Neural cell (in vitro differentiated cells): ENCODE measurements around the gene MIB1. TPM values are rescaled to one million over a fixed set of nuclear protein-coding genes. Genes with fewer than 3 reads are reported as not detected.

Experiments
- H2AFZ ChIP-seq: fragments of 200-600, 300-800 bp; sonication (generic), shearing (Covaris generic); 2 replicates; pipeline ENCODE4 v1.6.0; 2014; ENCODE audit warnings: low read depth, mild to moderate bottlenecking, antibody characterized with exemption, low read length, moderate library complexity
- H3F3A ChIP-seq: fragments of 200-600 bp; shearing (Covaris generic); 2 replicates; pipeline ENCODE4 v1.6.1; 2016; ENCODE audit warnings: mild to moderate bottlenecking, moderate library complexity, mixed read lengths, antibody characterized with exemption, low read length; ENCODE audit not compliant: insufficient read depth, poor library complexity, severe bottlenecking
- H3K27ac ChIP-seq: fragments of 200-600, 300-800 bp; sonication (generic), shearing (Covaris generic); 2 replicates; pipeline ENCODE4 v1.5.1; 2014; ENCODE audit warnings: mild to moderate bottlenecking, low read length, moderate library complexity
- H3K27me3 ChIP-seq: fragments of 300-800, 200-600 bp; sonication (generic), shearing (Covaris generic); 2 replicates; pipeline ENCODE4 v1.6.0; 2014; ENCODE audit warnings: mild to moderate bottlenecking, low read depth, low read length, moderate library complexity; ENCODE audit not compliant: insufficient read depth
- H3K36me3 ChIP-seq: fragments of 300-800, 200-600 bp; sonication (generic), shearing (Covaris generic); 2 replicates; pipeline ENCODE4 v1.5.1; 2014; ENCODE audit warnings: mild to moderate bottlenecking, antibody characterized with exemption, low read length, moderate library complexity; ENCODE audit not compliant: insufficient read depth
- H3K4me2 ChIP-seq: fragments of 300-800, 200-600 bp; sonication (generic), shearing (Covaris generic); 2 replicates; pipeline ENCODE4 v1.6.0; 2014; ENCODE audit warnings: mild to moderate bottlenecking, low read length
- H3K4me3 ChIP-seq: fragments of 300-800, 200-600 bp; sonication (generic), shearing (Covaris generic); 2 replicates; pipeline ENCODE4 v1.5.1; 2014; ENCODE audit warnings: mild to moderate bottlenecking, low read length, moderate library complexity
- H3K79me2 ChIP-seq: fragments of 200-600 bp; shearing (Covaris generic); replicated peaks from 2 replicates; pipeline ENCODE4 v1.6.0; 2014; ENCODE audit warnings: mild to moderate bottlenecking, low read length, moderate library complexity; ENCODE audit not compliant: insufficient read depth
- H3K9ac ChIP-seq: fragments of 300-800, 200-600 bp; sonication (generic), shearing (Covaris generic); 2 replicates; pipeline ENCODE4 v1.6.1; 2016; ENCODE audit warnings: mild to moderate bottlenecking, low read length, mixed read lengths
- H3K9me2 ChIP-seq: fragments of 200-600 bp; shearing (Covaris generic); 2 replicates; pipeline ENCODE4 v1.6.1; 2016; ENCODE audit warnings: mild to moderate bottlenecking, low read length, mixed read lengths; ENCODE audit not compliant: insufficient read depth
- H3K9me3 ChIP-seq: fragments of 200-600, 300-800 bp; sonication (generic), shearing (Covaris generic); 2 replicates; pipeline ENCODE4 v1.6.1; 2016; ENCODE audit warnings: mild to moderate bottlenecking, mixed run types, low read length, moderate library complexity, mixed read lengths
- H4K20me1 ChIP-seq: fragments of 200-600 bp; shearing (Covaris generic); 2 replicates; pipeline ENCODE4 v1.6.1; 2016; ENCODE audit warnings: mild to moderate bottlenecking, mixed run types; ENCODE audit not compliant: insufficient read depth
- EP300 ChIP-seq: fragments of 450-650 bp; conservative IDR thresholded peaks from 2 replicates; pipeline ENCODE4 v1.6.1; 2014; ENCODE audit warnings: antibody characterized with exemption, mild to moderate bottlenecking, moderate library complexity; ENCODE audit not compliant: poor library complexity, severe bottlenecking
- EZH2 ChIP-seq: fragments of 200-600, 300-800 bp; shearing (Covaris generic), sonication (generic); IDR thresholded peaks from 2 replicates; pipeline ENCODE4 v1.6.1; 2014; ENCODE audit warnings: antibody characterized with exemption, low read length, borderline replicate concordance, mild to moderate bottlenecking; ENCODE audit not compliant: insufficient read depth, poor library complexity, severe bottlenecking
- MXI1 ChIP-seq: fragments of 450-650 bp; conservative IDR thresholded peaks from 2 replicates; pipeline ENCODE4 v1.6.1; 2014; ENCODE audit warnings: antibody characterized with exemption, mild to moderate bottlenecking; ENCODE audit not compliant: poor library complexity, severe bottlenecking
- POLR2AphosphoS5 ChIP-seq: IDR thresholded peaks from 2 replicates; pipeline ENCODE4 v1.6.1; 2012
- RAD21 ChIP-seq: fragments of 450-650 bp; conservative IDR thresholded peaks from 2 replicates; pipeline ENCODE4 v1.6.1; 2014; ENCODE audit warnings: antibody characterized with exemption, mild to moderate bottlenecking, moderate library complexity
- SMC3 ChIP-seq: fragments of 450-650 bp; conservative IDR thresholded peaks from 2 replicates; pipeline ENCODE4 v1.6.1; 2014; ENCODE audit warnings: antibody characterized with exemption, mild to moderate bottlenecking, moderate library complexity; ENCODE audit not compliant: poor library complexity
- TAF1 ChIP-seq: IDR thresholded peaks from 2 replicates; pipeline ENCODE4 v1.6.1; 2012; ENCODE audit warnings: low read depth
- polyA plus RNA-seq: library from polyadenylated mRNA; depleted of rRNA; stranded (reverse); fragments of >200 nt; gene quantifications from 2 replicates; pipeline ENCODE4 v1.2.3, GENCODE V29; 2014
- TF ChIP-seq, protein P1 (sequence below): IDR thresholded peaks from 2 replicates; pipeline ENCODE4 v1.6.1; 2012; ENCODE audit warnings: borderline replicate concordance
- TF ChIP-seq, protein P2 (sequence below): fragments of 450-650 bp; IDR thresholded peaks from 2 replicates; pipeline ENCODE4 v1.5.1; 2014; ENCODE audit warnings: antibody characterized with exemption, mild to moderate bottlenecking, moderate library complexity; ENCODE audit not compliant: poor library complexity, severe bottlenecking

MIB1 gene
- polyA plus RNA-seq, 1 donor from 2014 or later: 68.3 TPM

DNA sequence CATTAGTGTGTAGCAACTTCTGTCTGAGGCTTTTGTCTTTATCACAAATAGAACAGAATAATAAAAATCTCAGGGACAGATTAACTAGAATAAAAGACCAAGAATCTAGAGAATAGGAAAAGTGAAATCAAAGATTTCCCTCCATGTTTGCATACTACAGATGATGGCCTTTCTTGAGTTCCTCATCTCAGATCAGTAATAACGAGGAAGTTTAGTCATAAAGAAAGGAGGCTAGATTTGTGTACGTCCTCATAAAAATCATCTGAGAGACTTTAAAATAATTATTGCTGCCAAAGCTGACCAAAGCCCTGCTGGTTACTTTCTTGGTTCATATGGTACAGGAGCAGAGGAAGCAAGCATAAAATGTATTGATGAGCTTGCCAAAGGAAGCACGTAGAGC is 117.3 kb downstream of the MIB1 start:
- no peak overlapping the region for H2AFZ ChIP-seq

DNA sequence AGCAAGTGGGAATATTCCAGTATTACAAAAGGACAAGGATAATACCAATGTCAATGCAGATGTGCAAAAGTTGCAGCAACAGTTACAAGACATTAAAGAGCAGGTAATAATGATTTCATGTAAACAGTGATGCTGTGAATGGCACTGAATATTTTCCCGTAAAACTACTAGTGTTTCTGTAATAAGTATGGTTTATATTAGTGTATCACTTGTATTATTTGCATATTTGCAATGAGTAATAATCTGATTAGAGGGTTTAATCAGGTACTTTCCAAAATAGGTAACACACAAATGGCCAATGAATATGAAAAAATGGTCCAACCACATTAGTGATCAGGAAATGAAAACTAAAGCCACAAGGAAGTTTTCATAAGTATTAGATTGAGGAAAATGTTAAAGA is 118.0 kb downstream of the MIB1 start:
- H3K27ac ChIP-seq: no peak overlapping the region
- no peaks in the 10 kb centered on the region for H3K79me2 ChIP-seq
- H3F3A ChIP-seq: peaks cover 3% of the 10 kb centered on the region
- no peak overlapping the region for H3K9ac ChIP-seq
- no peaks in the 10 kb centered on the region for H3K27me3 ChIP-seq
- H4K20me1 ChIP-seq: no peaks in the 10 kb centered on the region
- H2AFZ ChIP-seq: no peak overlapping the region
- H3K4me2 ChIP-seq: no peak overlapping the region
- no peak overlapping the region for H3K4me3 ChIP-seq
- peaks cover 15% of the 10 kb centered on the region for H3K36me3 ChIP-seq
- no peaks in the 10 kb centered on the region for H3K9me3 ChIP-seq
- no peaks in the 10 kb centered on the region for H3K9me2 ChIP-seq
- no peak for TF ChIP-seq RAD21
- TF ChIP-seq, protein P1, sequence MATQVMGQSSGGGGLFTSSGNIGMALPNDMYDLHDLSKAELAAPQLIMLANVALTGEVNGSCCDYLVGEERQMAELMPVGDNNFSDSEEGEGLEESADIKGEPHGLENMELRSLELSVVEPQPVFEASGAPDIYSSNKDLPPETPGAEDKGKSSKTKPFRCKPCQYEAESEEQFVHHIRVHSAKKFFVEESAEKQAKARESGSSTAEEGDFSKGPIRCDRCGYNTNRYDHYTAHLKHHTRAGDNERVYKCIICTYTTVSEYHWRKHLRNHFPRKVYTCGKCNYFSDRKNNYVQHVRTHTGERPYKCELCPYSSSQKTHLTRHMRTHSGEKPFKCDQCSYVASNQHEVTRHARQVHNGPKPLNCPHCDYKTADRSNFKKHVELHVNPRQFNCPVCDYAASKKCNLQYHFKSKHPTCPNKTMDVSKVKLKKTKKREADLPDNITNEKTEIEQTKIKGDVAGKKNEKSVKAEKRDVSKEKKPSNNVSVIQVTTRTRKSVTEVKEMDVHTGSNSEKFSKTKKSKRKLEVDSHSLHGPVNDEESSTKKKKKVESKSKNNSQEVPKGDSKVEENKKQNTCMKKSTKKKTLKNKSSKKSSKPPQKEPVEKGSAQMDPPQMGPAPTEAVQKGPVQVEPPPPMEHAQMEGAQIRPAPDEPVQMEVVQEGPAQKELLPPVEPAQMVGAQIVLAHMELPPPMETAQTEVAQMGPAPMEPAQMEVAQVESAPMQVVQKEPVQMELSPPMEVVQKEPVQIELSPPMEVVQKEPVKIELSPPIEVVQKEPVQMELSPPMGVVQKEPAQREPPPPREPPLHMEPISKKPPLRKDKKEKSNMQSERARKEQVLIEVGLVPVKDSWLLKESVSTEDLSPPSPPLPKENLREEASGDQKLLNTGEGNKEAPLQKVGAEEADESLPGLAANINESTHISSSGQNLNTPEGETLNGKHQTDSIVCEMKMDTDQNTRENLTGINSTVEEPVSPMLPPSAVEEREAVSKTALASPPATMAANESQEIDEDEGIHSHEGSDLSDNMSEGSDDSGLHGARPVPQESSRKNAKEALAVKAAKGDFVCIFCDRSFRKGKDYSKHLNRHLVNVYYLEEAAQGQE: no peak
- TF ChIP-seq MXI1: no peak
- TF ChIP-seq SMC3: no peak
- no peak for TF ChIP-seq EP300
- TF ChIP-seq TAF1: no peak
- TF ChIP-seq, protein P2, sequence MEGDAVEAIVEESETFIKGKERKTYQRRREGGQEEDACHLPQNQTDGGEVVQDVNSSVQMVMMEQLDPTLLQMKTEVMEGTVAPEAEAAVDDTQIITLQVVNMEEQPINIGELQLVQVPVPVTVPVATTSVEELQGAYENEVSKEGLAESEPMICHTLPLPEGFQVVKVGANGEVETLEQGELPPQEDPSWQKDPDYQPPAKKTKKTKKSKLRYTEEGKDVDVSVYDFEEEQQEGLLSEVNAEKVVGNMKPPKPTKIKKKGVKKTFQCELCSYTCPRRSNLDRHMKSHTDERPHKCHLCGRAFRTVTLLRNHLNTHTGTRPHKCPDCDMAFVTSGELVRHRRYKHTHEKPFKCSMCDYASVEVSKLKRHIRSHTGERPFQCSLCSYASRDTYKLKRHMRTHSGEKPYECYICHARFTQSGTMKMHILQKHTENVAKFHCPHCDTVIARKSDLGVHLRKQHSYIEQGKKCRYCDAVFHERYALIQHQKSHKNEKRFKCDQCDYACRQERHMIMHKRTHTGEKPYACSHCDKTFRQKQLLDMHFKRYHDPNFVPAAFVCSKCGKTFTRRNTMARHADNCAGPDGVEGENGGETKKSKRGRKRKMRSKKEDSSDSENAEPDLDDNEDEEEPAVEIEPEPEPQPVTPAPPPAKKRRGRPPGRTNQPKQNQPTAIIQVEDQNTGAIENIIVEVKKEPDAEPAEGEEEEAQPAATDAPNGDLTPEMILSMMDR: no peak
- no peak for TF ChIP-seq EZH2
- TF ChIP-seq POLR2AphosphoS5: no peak

More for the DNA sequence above, 117.3 kb downstream of the MIB1 start:
- Histone ChIP-seq H4K20me1 (no peaks in the 10 kb centered on the region), H3K4me2 (no peak overlapping the region), H3F3A (peaks cover 3% of the 10 kb centered on the region), H3K9me3 (no peaks in the 10 kb centered on the region), H3K79me2 (no peaks in the 10 kb centered on the region), H3K27me3 (no peaks in the 10 kb centered on the region), H3K4me3 (no peak overlapping the region), H3K36me3 (peaks cover 11% of the 10 kb centered on the region), H3K9me2 (no peaks in the 10 kb centered on the region), H3K9ac (no peak overlapping the region), H3K27ac (no peak overlapping the region)
- no peak for TF ChIP-seq RAD21
- TF ChIP-seq, protein P2: no peak
- no peak for TF ChIP-seq POLR2AphosphoS5
- no peak for TF ChIP-seq TAF1
- TF ChIP-seq, protein P1: no peak
- TF ChIP-seq EZH2: no peak
